HG03135 (cell line): ENCODE data around the gene ZNF827.

Experiments used
- ATAC-seq: cut with Tn5 transposase; IDR thresholded peaks from one replicate; pipeline ENCODE4 v1.9.1; 2021; ENCODE audit warnings: mild to moderate bottlenecking, moderate library complexity; ENCODE audit not compliant: unreplicated experiment

The ZNF827 gene

GRCh38 chr4:145938618-145939440, at the start of gene ZNF827:
TSS of gene ZNF827 (minus strand) at chr4:145938823. CDS start at chr4:145938407, 416 bp downstream.
- peak; percentile 25 for ATAC-seq

- ATAC-seq: no peak
Observed at GRCh38 chr4:145984563-145984962, 45.9 kb upstream of the ZNF827 start.

GRCh38 chr4:145982791-145983190, 44.2 kb upstream of the ZNF827 start:
- no peak for ATAC-seq

GRCh38 chr4:145979160-145979559, 40.5 kb upstream of the ZNF827 start:
- ATAC-seq: no peak

GRCh38 chr4:145976680-145977079, 38.1 kb upstream of the ZNF827 start:
- no peak for ATAC-seq

- ATAC-seq: no peak
Observed at GRCh38 chr4:145960012-145960411, 21.4 kb upstream of the ZNF827 start.

GRCh38 chr4:145957302-145957701, 18.7 kb upstream of the ZNF827 start:
- ATAC-seq: no peak

- peak; percentile 60 for ATAC-seq
Observed at GRCh38 chr4:145956288-145956890, 17.8 kb upstream of the ZNF827 start.

GRCh38 chr4:145954924-145955339, 16.3 kb upstream of the ZNF827 start:
- no peak for ATAC-seq

GRCh38 chr4:145951931-145952330, 13.3 kb upstream of the ZNF827 start:
- no peak for ATAC-seq

GRCh38 chr4:145945431-145946155, 7.0 kb upstream of the ZNF827 start:
- no peak for ATAC-seq

- no peak for ATAC-seq
Observed at GRCh38 chr4:145944886-145945285, 6.3 kb upstream of the ZNF827 start.

- no peak for ATAC-seq
Observed at GRCh38 chr4:145939856-145940255, 1.2 kb upstream of the ZNF827 start.

- ATAC-seq: no peak
Observed at GRCh38 chr4:145939441-145939750, 773 bp upstream of the ZNF827 start.

GRCh38 chr4:145937971-145938611, 532 bp downstream of the ZNF827 start:
- ATAC-seq: no peak

GRCh38 chr4:145936997-145937901, 1.4 kb downstream of the ZNF827 start:
- no peak for ATAC-seq

GRCh38 chr4:145936142-145936996, 2.3 kb downstream of the ZNF827 start:
- ATAC-seq: peak; percentile 53

- ATAC-seq: no peak
Observed at GRCh38 chr4:145935253-145936141, 3.1 kb downstream of the ZNF827 start.
